Measurements from ENCODE around the gene TEKT5. TPM values are rescaled to one million over a fixed set of nuclear protein-coding genes. Genes with fewer than 3 reads are reported as not detected.
A peak's percentile ranks its signal among the peaks of the same experiment; 100 is the strongest.
"Not testable (repeated sequence)": the region's sequence is repeated elsewhere in the genome, so short reads cannot be mapped to it uniquely, and the experiment has no call there.

TEKT5 gene
- total and polyA plus RNA-seq, 9 donors, result 0.13 to 0.39 (median 0.16) TPM; not detected in 4

DNA sequence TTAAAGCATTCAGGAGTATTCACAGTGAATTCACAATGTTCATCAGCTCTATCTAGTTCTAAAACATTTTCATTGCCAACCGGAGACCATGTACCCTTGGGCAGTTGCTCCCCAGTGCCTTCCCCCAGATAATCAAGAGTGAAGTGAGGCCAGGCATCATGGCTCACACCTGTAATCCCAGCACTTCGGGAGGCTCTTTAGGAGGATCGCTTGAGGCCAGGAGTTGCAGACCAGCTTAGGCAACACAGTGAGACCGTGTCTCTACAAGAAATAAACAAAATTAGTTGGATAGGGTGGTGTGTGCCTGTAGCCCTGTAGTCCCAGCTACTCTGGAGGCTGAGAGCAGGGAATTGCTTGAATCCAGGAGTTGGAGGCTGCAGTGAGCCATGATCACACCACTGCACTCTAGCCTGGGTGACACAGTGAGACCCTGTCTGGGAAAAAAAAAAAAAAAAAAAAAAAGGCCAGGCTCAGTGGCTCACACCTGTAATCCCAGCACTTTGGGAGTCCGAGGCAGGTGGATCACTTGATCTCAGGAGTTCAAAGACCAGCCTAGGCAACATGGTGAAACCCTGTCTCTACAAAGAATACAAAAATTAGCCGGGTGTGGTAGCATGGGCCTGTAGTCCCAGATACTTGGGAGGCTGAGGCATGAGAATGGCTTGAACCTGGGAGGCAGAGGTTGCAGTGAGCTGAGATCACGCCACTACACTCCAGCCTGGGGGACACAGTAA, 73.3 kb downstream of the TEKT5 start:
- not testable (repeated sequence) for H3K27ac ChIP-seq (ENCODE audit: low read length); H3K9me3 ChIP-seq (replicated peaks; ENCODE audit: control insufficient read depth, low read depth, low read length); H3K36me3 ChIP-seq (ENCODE audit: control insufficient read depth, insufficient read depth, low read length); DNase-seq; H3K27me3 ChIP-seq (ENCODE audit: control insufficient read depth, insufficient read depth, low read length); H3K4me3 ChIP-seq (ENCODE audit: low read length)
- peaks cover 50% of the 10 kb centered on the region for H3K4me1 ChIP-seq (ENCODE audit: control insufficient read depth, insufficient read depth, low read length)
- WGBS (ENCODE audit: insufficient coverage), result 80% methylated on average over 3 of the region's 7 CpGs

DNA sequence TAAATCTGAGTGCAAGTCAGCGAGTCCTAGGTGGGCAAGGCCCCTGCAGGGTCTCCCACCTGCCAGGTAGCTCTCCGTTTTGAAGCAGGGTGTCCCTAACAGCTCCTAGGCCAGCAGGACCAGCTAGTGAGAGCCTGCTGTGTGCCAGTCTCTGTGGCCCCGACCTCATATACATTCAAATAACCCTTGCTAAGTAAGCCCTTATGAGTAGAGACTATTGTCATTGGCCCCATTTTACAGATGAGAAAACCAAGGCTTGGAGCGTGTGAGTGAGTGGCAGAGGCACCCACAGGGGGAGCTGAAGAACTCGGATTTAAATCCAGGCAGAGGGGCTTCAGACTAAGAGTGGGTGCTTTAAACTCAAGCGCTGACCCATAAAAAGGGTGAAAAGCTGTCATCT, 74.6 kb downstream of the TEKT5 start:
- no peak overlapping the region for H3K4me3 ChIP-seq (ENCODE audit: low read length)
- no peaks in the 10 kb centered on the region for H3K9me3 ChIP-seq (replicated peaks; ENCODE audit: control insufficient read depth, low read depth, low read length)
- H3K27ac ChIP-seq (ENCODE audit: low read length), result no peak overlapping the region
- WGBS (ENCODE audit: insufficient coverage), result 77% methylated on average over 5 of the region's 6 CpGs
- H3K4me1 ChIP-seq (ENCODE audit: control insufficient read depth, insufficient read depth, low read length), result peaks cover 50% of the 10 kb centered on the region
- no peaks in the 10 kb centered on the region for H3K36me3 ChIP-seq (ENCODE audit: control insufficient read depth, insufficient read depth, low read length)
- H3K27me3 ChIP-seq (ENCODE audit: control insufficient read depth, insufficient read depth, low read length), result peaks cover 2% of the 10 kb centered on the region
- no peak for DNase-seq

GRCh38 chr16:10619271-10619849, 75.4 kb downstream of the TEKT5 start:
- no peaks in the 10 kb centered on the region for H3K36me3 ChIP-seq (ENCODE audit: control insufficient read depth, insufficient read depth, low read length)
- no peak for DNase-seq
- H3K27me3 ChIP-seq (ENCODE audit: control insufficient read depth, insufficient read depth, low read length), result peaks cover 2% of the 10 kb centered on the region
- H3K27ac ChIP-seq (ENCODE audit: low read length), result no peak overlapping the region
- peaks cover 50% of the 10 kb centered on the region for H3K4me1 ChIP-seq (ENCODE audit: control insufficient read depth, insufficient read depth, low read length)
- no peak overlapping the region for H3K4me3 ChIP-seq (ENCODE audit: low read length)
- no peaks in the 10 kb centered on the region for H3K9me3 ChIP-seq (replicated peaks; ENCODE audit: control insufficient read depth, low read depth, low read length)
- WGBS (ENCODE audit: insufficient coverage), result 20% methylated on average over 14 of the region's 25 CpGs

DNA sequence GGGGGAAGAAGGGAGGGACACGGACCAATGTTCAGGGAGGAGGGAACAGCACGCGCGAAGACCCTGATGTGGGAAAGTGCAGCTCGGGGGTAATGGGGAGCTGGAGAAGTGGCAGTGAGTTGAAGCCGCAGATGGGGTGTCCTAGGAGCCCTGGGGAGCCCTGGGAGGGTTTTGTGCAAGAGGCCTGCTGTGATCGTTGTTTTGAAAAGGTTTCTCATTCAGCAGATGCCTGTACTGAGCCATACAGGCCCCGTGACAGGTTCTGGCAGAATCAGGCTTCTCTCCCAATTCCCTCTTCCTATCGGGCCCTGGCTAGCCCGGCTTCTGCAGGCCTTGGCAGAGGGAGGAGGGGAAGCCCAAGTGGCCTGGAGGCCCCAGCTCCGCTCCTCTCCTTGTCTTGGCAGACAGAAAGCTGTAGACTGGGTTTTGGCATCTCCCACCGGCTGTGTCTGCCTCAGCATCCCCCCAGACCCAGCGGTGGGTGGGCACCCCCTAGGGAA, 76.0 kb downstream of the TEKT5 start:
- Histone ChIP-seq H3K27ac (ENCODE audit: low read length) (no peak overlapping the region), H3K27me3 (ENCODE audit: control insufficient read depth, insufficient read depth, low read length) (peaks cover 2% of the 10 kb centered on the region), H3K9me3 (replicated peaks; ENCODE audit: control insufficient read depth, low read depth, low read length) (no peaks in the 10 kb centered on the region), H3K4me3 (ENCODE audit: low read length) (no peak overlapping the region), H3K36me3 (ENCODE audit: control insufficient read depth, insufficient read depth, low read length) (no peaks in the 10 kb centered on the region), H3K4me1 (ENCODE audit: control insufficient read depth, insufficient read depth, low read length) (peaks cover 50% of the 10 kb centered on the region)
- DNase-seq, result peak; percentile 42
- 38% methylated on average over 9 of the region's 13 CpGs for WGBS (ENCODE audit: insufficient coverage)

- no peak for DNase-seq
- no peaks in the 10 kb centered on the region for H3K9me3 ChIP-seq (replicated peaks; ENCODE audit: control insufficient read depth, low read depth, low read length)
- peaks cover 2% of the 10 kb centered on the region for H3K27me3 ChIP-seq (ENCODE audit: control insufficient read depth, insufficient read depth, low read length)
- H3K4me3 ChIP-seq (ENCODE audit: low read length), result no peak overlapping the region
- H3K27ac ChIP-seq (ENCODE audit: low read length), result peak overlapping the region; percentile 71
- no peaks in the 10 kb centered on the region for H3K36me3 ChIP-seq (ENCODE audit: control insufficient read depth, insufficient read depth, low read length)
- WGBS (ENCODE audit: insufficient coverage), result 34% methylated on average over 5 of the region's 12 CpGs
- peaks cover 49% of the 10 kb centered on the region for H3K4me1 ChIP-seq (ENCODE audit: control insufficient read depth, insufficient read depth, low read length)
Observed at GRCh38 chr16:10617662-10618420, 76.9 kb downstream of the TEKT5 start.

- DNase-seq, result peak; percentile 79
- Histone ChIP-seq H3K27me3 (ENCODE audit: control insufficient read depth, insufficient read depth, low read length) (peaks cover 2% of the 10 kb centered on the region), H3K36me3 (ENCODE audit: control insufficient read depth, insufficient read depth, low read length) (no peaks in the 10 kb centered on the region), H3K27ac (ENCODE audit: low read length) (peak overlapping the region; percentile 71), H3K4me1 (ENCODE audit: control insufficient read depth, insufficient read depth, low read length) (peaks cover 43% of the 10 kb centered on the region), H3K9me3 (replicated peaks; ENCODE audit: control insufficient read depth, low read depth, low read length) (no peaks in the 10 kb centered on the region), H3K4me3 (ENCODE audit: low read length) (no peak overlapping the region)
- WGBS (ENCODE audit: insufficient coverage), result 30% methylated on average over 7 of the region's 14 CpGs
Observed at GRCh38 chr16:10616756-10617640, 77.7 kb downstream of the TEKT5 start.

- Histone ChIP-seq H3K27ac (ENCODE audit: low read length) (no peak overlapping the region), H3K4me3 (ENCODE audit: low read length) (no peak overlapping the region), H3K27me3 (ENCODE audit: control insufficient read depth, insufficient read depth, low read length) (peaks cover 2% of the 10 kb centered on the region), H3K9me3 (replicated peaks; ENCODE audit: control insufficient read depth, low read depth, low read length) (no peaks in the 10 kb centered on the region), H3K36me3 (ENCODE audit: control insufficient read depth, insufficient read depth, low read length) (no peaks in the 10 kb centered on the region), H3K4me1 (ENCODE audit: control insufficient read depth, insufficient read depth, low read length) (peaks cover 41% of the 10 kb centered on the region)
- 33% methylated on average over 2 of the region's 6 CpGs for WGBS (ENCODE audit: insufficient coverage)
- no peak for DNase-seq
Observed at GRCh38 chr16:10616419-10616755, 78.3 kb downstream of the TEKT5 start.

GRCh38 chr16:10614685-10615084, 80.0 kb downstream of the TEKT5 start:
- peaks cover 37% of the 10 kb centered on the region for H3K4me1 ChIP-seq (ENCODE audit: control insufficient read depth, insufficient read depth, low read length)

GRCh38 chr16:10613785-10614485, 80.8 kb downstream of the TEKT5 start:
- no peaks in the 10 kb centered on the region for H3K27me3 ChIP-seq (ENCODE audit: control insufficient read depth, insufficient read depth, low read length)
- no peaks in the 10 kb centered on the region for H3K36me3 ChIP-seq (ENCODE audit: control insufficient read depth, insufficient read depth, low read length)
- no peak overlapping the region for H3K4me3 ChIP-seq (ENCODE audit: low read length)
- peaks cover 36% of the 10 kb centered on the region for H3K4me1 ChIP-seq (ENCODE audit: control insufficient read depth, insufficient read depth, low read length)
- H3K27ac ChIP-seq (ENCODE audit: low read length), result no peak overlapping the region
- no peak for DNase-seq
- WGBS (ENCODE audit: insufficient coverage), result 69% methylated on average over 4 of the region's 6 CpGs
- H3K9me3 ChIP-seq (replicated peaks; ENCODE audit: control insufficient read depth, low read depth, low read length), result no peaks in the 10 kb centered on the region

More at GRCh38 chr16:10614685-10615084, 80.0 kb downstream of the TEKT5 start:
- Histone ChIP-seq H3K9me3 (replicated peaks; ENCODE audit: control insufficient read depth, low read depth, low read length) (no peaks in the 10 kb centered on the region), H3K4me3 (ENCODE audit: low read length) (no peak overlapping the region), H3K27ac (ENCODE audit: low read length) (no peak overlapping the region), H3K27me3 (ENCODE audit: control insufficient read depth, insufficient read depth, low read length) (peaks cover 2% of the 10 kb centered on the region), H3K36me3 (ENCODE audit: control insufficient read depth, insufficient read depth, low read length) (no peaks in the 10 kb centered on the region)
- DNase-seq, result no peak
